ENCODE measurements around the gene TUFM.

GRCh38 chr16:28834873-28835863 is 11.0 kb downstream of the TUFM start:
- TF ChIP-seq ZNF8 (CRISPR knock-in tag; IDR thresholded peaks at IDR 0.05) = no peak
- no peak for TF ChIP-seq PATZ1 (CRISPR knock-in tag; IDR thresholded peaks at IDR 0.05; ENCODE audit: borderline replicate concordance)
- TF ChIP-seq CREB5 (CRISPR knock-in tag; IDR thresholded peaks at IDR 0.05; ENCODE audit: low read depth) = no peak
- TF ChIP-seq CSDC2 (CRISPR knock-in tag; IDR thresholded peaks at IDR 0.05) = no peak
- no peak for TF ChIP-seq ZNF565 (CRISPR knock-in tag; conservative IDR thresholded peaks at IDR 0.05; ENCODE audit: low read depth)
- no peak for TF ChIP-seq TOX (CRISPR knock-in tag; IDR thresholded peaks at IDR 0.05; ENCODE audit: borderline replicate concordance)
- no peak for TF ChIP-seq ESRRG (CRISPR knock-in tag; IDR thresholded peaks at IDR 0.05)
- TF ChIP-seq TCF4 (CRISPR knock-in tag; IDR thresholded peaks at IDR 0.05; ENCODE audit: borderline replicate concordance) = no peak
- TF ChIP-seq ZFP30 (CRISPR knock-in tag; IDR thresholded peaks at IDR 0.05) = no peak

All from SK-N-SH treated with all-trans-retinoic acid at 6 μM for 48 hours (cell line).